NCI-H146 (cell line): ENCODE measurements around the gene DCAF11.

ENCODE experiments used
- DNase-seq: peaks from one replicate; lab custom pipeline; 2025; lab: John Stamatoyannopoulos, UW

Gene DCAF11

GRCh38 chr14:24121210-24121609 is 6.6 kb downstream of the DCAF11 start:
- DNase-seq = no peak

DNA sequence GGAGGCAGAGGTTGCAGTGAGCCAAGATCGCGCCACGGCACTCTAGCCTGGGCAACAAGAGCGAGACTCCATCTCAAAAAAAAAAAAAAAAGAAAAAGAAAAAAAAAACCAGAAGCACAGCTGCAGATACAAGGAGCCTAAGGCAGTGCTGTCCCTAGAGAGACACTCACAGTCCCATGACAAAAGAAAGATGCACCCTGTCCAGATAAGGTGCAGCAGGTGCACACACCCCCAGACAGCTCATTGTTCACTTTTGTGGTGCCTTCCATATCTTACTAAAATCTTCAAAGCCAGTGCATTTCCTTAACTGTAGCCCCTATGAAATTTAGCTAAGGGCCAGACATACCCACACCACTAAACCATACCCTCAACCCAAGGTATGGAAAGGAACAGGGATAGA is 7.8 kb downstream of the DCAF11 start:
- no peak for DNase-seq

DNA sequence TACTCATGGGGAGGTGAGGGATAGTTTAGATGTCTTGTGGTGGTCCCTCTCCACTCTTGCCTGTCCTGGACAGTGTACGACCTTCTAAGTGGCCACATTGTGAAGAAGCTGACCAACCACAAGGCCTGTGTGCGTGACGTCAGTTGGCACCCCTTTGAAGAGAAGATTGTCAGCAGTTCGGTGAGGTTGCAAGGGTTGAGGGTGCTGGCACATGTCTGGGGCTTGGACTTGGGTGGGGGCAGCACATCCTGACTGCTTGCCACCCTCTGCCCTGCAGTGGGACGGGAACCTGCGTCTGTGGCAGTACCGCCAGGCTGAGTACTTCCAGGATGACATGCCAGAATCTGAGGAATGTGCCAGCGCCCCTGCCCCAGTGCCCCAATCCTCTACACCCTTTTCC is 8.3 kb downstream of the DCAF11 start:
- no peak for DNase-seq

DNA sequence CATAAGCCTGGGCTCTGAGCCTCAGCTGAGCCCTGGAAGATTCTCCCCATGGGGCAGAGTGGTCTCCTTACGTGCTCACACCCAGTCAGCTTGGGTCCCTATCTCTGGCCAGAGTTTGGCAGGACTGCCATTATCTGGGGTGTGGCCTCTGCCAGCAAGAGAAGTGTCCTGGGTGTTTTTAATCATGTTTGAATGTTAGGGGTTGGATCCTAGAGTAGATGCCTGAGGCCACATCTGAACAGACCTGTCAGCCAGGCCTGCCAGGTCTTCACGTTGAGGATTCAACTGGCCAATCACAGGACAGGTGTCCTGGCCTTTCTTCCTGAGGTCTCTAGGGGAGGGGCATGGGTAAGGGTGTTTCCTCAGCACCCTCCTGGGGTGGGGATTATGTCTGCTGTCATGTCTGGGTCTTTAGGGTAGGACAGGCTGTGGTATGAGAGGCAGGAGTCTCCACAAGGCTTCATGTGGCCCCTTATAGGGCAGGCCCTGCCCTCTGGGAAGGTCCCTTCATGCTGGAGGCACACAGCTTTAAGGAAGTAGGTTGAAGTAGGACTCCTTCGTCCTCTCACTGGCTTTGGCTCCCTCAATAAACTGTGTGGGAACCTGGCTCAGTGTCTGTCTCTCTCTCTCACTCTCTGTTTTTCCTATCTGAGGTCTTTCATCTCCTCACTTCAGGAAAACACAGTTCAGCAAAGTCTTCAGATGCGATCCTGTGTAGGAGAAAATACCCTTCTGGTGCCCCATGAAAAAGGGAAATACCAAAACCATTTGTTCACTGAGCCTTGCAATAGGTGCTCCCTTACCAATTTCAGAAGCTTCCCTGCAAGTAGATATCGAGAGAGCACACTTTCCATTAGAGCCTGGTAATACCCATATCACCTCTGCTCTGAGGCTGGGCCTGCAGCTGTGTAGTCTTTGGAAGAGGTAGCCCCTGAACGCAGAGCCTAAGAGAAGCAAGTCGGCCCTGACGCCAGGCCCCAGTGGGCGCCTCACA is 9.1 kb downstream of the DCAF11 start:
- DNase-seq = no peak

DNA sequence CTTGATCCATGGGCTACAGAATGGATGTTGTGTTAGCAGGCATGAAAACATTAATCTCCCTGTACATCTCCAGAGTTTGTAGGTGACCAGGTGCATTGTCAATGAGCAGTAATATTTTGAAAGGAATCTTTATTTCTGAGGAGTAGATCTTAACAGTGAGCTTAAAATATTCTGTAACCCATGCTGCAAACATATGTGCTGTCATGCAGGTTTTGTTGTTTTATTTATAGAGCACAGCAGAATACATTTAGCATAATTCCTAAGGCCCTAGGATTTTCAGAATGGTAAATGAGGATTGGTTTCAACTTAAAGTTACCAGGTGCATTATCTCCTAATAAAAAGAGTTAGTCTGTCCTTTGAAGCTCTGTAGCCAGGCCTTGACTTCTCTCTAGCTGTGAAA is 12.4 kb downstream of the DCAF11 start:
- no peak for DNase-seq

- DNase-seq = no peak
Measured at GRCh38 chr14:24127673-24128072, 13.1 kb downstream of the DCAF11 start.

DNA sequence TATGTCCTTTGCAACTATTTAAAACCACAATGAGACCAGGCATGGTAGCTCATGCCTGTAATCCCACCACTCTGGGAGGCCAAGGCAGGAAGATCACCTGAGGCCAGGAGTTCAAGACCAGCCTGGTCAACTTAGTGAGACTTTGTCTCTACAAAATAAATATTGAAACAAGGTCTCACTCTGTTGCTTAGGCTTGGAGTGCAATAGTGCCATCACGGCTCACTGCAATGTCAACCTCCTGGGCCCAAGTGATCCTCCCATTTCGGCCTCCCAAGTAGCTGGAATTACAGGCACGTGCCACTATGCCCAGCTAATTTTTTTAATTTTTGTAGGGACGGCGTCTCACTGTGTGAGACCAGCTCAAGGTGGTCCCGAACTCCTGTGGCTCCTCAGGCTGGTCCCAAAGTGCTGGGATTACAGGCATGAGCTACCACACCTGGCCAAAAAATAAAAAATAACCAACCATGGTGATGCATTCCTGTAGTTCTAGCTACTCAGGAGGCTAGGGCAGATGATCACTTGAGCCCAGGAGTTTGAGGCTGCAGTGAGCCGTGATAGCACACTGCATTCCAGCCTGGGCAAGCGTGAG is 14.9 kb downstream of the DCAF11 start:
- DNase-seq = no peak

DNA sequence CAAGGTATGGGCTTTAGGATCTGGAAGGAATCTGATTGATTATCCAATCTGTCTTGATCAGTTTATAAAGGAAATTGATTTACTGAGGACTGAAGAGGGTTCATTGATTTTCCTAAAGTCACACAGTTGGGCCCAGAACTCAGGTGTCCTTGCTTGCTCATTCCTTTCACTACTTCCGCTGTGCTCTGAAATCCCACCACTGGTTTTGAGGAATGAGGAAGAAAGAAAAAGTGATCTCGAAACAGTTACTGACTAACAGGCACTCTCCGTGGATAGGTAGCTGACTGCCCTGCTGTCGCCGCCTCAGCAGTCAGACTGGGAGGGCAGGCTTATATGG is 15.8 kb downstream of the DCAF11 start, which contains the start of gene FITM1:
Gene FITM1, plus strand, starts transcription at position 280 of the 337 bp plus-strand sequence. CDS start 905 bp downstream, outside the sequence.
- DNase-seq = no peak

GRCh38 chr14:24130717-24131548 is 16.4 kb downstream of the DCAF11 start:
- no peak for DNase-seq

DNA sequence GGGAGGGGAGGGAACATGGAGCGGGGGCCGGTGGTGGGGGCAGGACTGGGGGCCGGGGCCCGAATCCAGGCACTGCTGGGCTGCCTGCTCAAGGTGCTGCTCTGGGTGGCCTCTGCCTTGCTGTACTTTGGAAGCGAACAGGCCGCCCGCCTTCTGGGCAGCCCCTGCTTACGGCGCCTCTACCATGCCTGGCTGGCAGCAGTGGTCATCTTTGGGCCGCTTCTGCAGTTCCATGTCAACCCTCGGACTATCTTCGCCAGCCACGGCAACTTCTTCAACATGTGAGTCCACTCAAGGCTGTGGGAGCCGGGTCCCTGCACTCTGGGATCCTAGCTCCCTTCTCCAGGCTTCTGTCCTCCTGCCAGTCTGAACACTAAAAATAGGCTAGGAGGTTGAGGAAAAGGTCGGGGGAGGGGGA is 17.0 kb downstream of the DCAF11 start:
- no peak for DNase-seq

GRCh38 chr14:24132061-24132685 is 17.6 kb downstream of the DCAF11 start:
- DNase-seq = peak; percentile 82

DNA sequence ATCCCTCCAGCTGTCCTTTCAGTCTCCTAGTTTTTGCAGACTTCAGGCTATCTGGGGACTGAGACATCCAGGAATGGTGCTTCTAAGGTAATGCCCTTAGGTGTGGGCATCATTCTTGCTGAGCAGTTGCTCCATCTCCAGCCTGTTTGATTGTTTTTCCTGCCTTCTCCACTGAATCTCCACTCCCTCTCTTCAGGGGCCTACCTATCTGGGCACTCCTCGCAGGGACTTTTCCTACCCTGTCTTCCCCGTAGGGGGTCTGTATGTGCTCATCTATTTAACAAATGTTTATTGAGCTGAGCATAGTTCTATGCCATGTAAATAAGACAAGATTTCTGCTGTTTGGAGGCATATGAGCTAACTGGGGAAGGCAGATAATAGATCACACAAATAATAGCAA is 18.4 kb downstream of the DCAF11 start:
- DNase-seq = no peak

DNA sequence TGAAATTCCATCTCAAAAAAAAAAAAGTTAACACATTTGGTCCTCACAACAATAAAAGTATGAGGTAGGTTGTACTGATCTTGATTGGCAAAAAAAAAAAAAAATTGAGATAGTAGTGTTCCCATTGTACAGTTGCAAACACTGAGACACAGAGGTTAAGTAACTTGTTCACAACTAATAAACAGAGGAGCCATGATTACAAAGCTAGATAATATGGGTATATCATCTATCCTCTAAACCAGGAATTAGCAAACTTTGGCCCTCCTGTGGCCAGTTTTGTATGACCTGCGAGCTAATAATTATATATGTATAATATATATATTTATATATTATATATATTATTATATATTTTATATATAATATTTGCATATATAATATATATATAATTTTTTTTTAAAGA is 19.2 kb downstream of the DCAF11 start:
- DNase-seq = no peak

GRCh38 chr14:24135584-24135833 is 20.9 kb downstream of the DCAF11 start:
- no peak for DNase-seq

DNA sequence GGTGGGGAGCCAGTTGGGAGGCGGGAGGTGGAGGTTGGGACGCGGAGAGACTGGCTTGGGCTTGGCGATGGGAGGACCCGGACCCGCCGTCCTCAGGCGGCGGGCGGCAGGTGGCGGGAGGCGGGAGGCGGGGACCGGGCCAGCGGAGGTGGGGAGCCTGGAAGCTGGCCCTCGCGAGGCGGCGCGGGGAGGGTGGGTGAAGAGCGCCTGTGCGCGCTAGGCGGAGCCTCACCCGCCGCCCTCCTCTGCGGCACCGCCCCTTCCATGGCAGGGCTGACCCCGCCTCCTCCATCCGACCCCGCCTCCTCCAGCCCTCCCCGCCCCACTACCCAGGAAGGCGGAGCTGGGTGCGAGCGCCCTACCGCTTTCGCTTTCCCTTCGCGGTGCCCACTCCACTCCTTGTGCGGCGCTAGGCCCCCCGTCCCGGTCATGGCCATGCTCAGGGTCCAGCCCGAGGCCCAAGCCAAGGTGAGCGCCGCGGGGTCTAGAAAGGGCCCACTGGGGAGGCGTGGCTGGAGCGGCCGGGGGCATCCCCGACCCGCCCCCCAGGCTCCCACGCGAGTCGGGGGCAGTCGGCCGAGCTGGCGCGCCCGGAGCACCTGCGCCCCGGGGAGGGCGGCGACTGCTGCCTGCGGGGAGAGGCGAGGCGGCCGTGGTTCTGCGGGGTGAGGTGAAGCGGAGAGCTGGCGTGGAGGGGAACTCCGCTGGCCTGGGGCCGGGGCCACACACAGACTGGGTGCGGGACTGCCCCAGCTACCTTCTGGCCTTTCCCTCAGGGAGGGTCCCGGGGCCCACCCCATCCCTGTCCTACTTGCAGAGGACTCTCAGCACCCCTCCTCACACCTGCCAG is 21.5 kb downstream of the DCAF11 start, which contains the start of gene PSME1:
Gene PSME1, plus strand, starts transcription at position 361 of the 850 bp plus-strand sequence. Its CDS starts 69 bp downstream, at position 430.
- DNase-seq = peak; percentile 92

DNA sequence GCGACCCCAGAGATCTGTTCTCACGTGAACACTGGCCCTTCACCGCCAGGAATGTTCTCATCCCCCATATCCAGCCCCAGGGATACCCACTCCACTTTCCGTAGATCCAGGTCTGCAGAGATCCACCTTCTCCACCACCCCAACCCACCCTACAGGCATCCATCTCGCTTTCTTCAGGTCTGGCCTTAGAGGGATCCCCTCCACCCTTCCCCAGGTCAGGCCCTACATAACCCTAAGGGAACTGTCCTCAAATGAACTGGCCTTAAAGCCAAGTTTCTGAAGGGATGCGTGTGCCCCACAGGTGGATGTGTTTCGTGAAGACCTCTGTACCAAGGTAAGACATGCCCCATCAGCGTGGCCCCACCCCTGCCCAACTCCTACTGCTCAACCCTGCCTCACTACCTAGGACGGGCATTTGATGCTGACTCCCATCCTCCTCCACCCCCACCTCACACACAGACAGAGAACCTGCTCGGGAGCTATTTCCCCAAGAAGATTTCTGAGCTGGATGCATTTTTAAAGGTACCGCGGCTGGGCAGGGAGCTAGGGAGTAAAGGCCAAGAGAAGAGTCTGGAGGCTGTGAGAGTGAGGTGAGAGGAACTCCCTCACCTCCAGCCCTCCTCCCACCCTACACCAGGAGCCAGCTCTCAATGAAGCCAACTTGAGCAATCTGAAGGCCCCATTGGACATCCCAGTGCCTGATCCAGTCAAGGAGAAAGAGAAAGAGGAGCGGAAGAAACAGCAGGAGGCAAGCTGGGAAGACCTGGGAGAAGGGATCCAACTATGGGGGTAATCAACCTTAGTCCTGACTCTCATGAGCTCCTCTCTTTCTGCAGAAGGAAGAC is 22.3 kb downstream of the DCAF11 start:
- no peak for DNase-seq

DNA sequence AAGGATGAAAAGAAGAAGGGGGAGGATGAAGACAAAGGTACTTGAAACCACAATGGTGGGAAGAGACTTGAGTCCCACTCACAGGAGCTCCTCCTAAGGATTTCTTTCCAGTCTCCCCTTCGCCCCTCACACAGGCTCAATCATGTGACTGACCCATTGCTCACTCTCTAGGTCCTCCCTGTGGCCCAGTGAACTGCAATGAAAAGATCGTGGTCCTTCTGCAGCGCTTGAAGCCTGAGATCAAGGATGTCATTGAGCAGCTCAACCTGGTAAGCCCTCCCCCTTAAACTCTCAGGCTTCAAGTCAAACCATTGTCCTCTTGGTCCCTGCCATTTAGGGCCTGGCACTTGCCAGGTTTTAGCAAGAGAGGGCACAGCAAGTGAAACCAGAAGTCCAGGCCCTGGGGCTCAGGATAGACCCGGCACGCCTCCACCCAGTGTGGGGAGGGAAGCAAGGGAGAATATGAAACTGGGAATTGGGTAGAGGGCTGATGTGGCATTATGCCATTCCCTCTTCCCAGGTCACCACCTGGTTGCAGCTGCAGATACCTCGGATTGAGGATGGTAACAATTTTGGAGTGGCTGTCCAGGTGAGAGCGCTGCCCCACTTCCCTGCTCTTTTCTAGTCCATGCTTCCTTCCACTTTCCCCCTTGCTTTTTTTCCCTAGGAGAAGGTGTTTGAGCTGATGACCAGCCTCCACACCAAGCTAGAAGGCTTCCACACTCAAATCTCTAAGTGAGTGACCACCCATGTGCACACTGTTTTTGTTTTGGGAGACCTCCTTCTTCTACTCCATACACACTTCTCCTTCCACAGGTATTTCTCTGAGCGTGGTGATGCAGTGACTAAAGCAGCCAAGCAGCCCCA is 23.2 kb downstream of the DCAF11 start:
- DNase-seq = no peak

- DNase-seq = no peak
Measured at GRCh38 chr14:24138396-24139271, 24.1 kb downstream of the DCAF11 start.
